AG04450 (cell line): ENCODE measurements around the gene PCK2. TPM values are rescaled to one million over a fixed set of nuclear protein-coding genes. Genes with fewer than 3 reads are reported as not detected.

Experiments used
- CTCF ChIA-PET: fragments of 300-600, 350-600 bp; formaldehyde crosslinking; extraction: SDS; loops from one replicate; lab custom pipeline; 2022; ENCODE audit warnings: antibody characterized with exemption, inconsistent platforms; lab: Charles Lee
- POLR2A ChIA-PET: fragments of 350-600 bp; formaldehyde crosslinking; extraction: SDS; loops from one replicate; lab custom pipeline; 2021; ENCODE audit warnings: antibody characterized with exemption, inconsistent platforms; lab: Yijun Ruan, JAX
- DNase-seq: peaks from one replicate; pipeline ENCODE4 v3.0.0-alpha.2; 2011; ENCODE audit warnings: low read depth, low spot score
- H3K27ac ChIP-seq: one replicate; pipeline ENCODE4 v1.5.1; 2012; ENCODE audit warnings: low read depth, low read length, control low read depth
- H3K27me3 ChIP-seq: one replicate; pipeline ENCODE4 v1.6.0; 2012; ENCODE audit warnings: low read length; ENCODE audit not compliant: control insufficient read depth, insufficient read depth
- H3K4me3 ChIP-seq: 2 replicates; pipeline ENCODE4 v1.5.1; 2011; ENCODE audit warnings: mild to moderate bottlenecking, low read depth, low read length, control low read depth
- H3K9me3 ChIP-seq: 2 replicates; pipeline ENCODE4 v1.5.1; 2012; ENCODE audit warnings: low read length; ENCODE audit not compliant: control insufficient read depth, insufficient read depth
- CTCF ChIP-seq: IDR thresholded peaks from 2 replicates; pipeline ENCODE4 v1.5.1; 2011; ENCODE audit warnings: low read depth, low read length, control low read depth, inconsistent platforms
- polyA plus RNA-seq: library from polyadenylated mRNA; depleted of rRNA; stranded (reverse); fragments of >200 nt; gene quantifications from 2 replicates; pipeline ENCODE4 v1.2.3, GENCODE V29; 2011

PCK2 gene
- polyA plus RNA-seq, 1 experiment = 47.0 TPM

- Histone ChIP-seq H3K4me3 (no peak overlapping the region), H3K27ac (no peak overlapping the region), H3K27me3 (peaks cover 58% of the 10 kb centered on the region), H3K9me3 (no peaks in the 10 kb centered on the region)
- no peak for DNase-seq
- ChIA-PET POLR2A (no interaction called here), CTCF (no interaction called here)
- no peak for TF ChIP-seq CTCF
Measured at GRCh38 chr14:24068711-24069410, 25.2 kb upstream of the PCK2 start.

GRCh38 chr14:24069411-24069735 is 24.7 kb upstream of the PCK2 start:
- H3K4me3 ChIP-seq = no peak overlapping the region
- ChIA-PET POLR2A (no interaction called here), CTCF (no interaction called here)
- no peak for TF ChIP-seq CTCF
- no peak for DNase-seq
- H3K27me3 ChIP-seq = peaks cover 57% of the 10 kb centered on the region
- H3K9me3 ChIP-seq = no peaks in the 10 kb centered on the region
- no peak overlapping the region for H3K27ac ChIP-seq

- no peak overlapping the region for H3K4me3 ChIP-seq
- H3K27ac ChIP-seq = no peak overlapping the region
- H3K27me3 ChIP-seq = peaks cover 55% of the 10 kb centered on the region
- no peak for TF ChIP-seq CTCF
- DNase-seq = no peak
- ChIA-PET POLR2A (no interaction called here), CTCF (no interaction called here)
- no peaks in the 10 kb centered on the region for H3K9me3 ChIP-seq
Measured at GRCh38 chr14:24070285-24071143, 23.6 kb upstream of the PCK2 start.

GRCh38 chr14:24071144-24071697 is 22.9 kb upstream of the PCK2 start, which contains the start of gene CPNE6:
Gene CPNE6 (plus strand): TSS chr14:24071562. CDS start chr14:24072937, 1,375 bp downstream.
- no peaks in the 10 kb centered on the region for H3K9me3 ChIP-seq
- no peak within 1 kb of the TSS for H3K27ac ChIP-seq
- POLR2A ChIA-PET = no interaction called here
- CTCF ChIA-PET = interaction anchor here (1.4 kb wide), 1 partner anchor 19 kb away, joined by 5 read pairs; no protein-coding TSS in a partner anchor
- H3K27me3 ChIP-seq = peaks cover 56% of the 10 kb centered on the region
- DNase-seq = no peak
- H3K4me3 ChIP-seq = no peak within 1 kb of the TSS
- no peak for TF ChIP-seq CTCF
